NCI-H1105 treated with DMSO at 0.1 percent for 48 hours (cell line): ENCODE data around the gene WWTR1.
A peak's percentile ranks its signal among the peaks of the same experiment; 100 is the strongest.

Experiments used
- DNase-seq: peaks from one replicate; lab custom pipeline; 2025; lab: John Stamatoyannopoulos, UW

WWTR1 gene

DNA sequence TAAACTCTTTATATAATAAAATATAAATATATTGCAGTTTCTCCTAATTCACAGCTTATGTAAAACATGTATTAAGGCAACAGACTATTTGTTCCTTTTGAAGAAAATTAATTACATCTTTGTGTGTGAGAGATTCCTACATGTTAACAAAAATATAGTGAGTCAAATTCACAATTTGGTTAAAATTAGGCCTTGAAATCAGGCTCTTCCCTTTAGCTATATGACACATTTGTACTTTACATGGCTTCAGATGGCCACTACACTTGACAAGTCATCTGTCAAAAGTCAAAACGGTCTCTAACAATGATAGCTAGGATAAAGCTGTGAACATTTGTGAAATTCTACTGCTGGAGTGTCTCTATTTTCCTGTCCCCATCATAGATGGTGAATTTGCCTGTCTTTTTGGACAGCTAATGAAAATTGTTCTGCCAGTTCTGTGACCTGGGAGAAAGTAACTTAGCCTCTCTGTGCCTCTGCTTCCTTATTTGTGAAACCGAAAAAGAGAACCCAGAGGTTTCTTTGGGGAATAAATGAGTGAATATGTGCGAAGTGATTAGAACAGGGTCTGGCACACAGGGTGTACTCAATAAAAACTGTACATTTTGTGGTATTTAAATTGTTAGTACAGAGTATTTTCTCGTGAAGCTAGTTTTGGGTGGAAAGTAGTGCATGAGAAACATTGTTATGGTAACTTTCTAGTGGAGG is 159.7 kb downstream of the WWTR1 start:
- no peak for DNase-seq

GRCh38 chr3:149496891-149497290 is 160.9 kb downstream of the WWTR1 start:
- DNase-seq, result no peak

DNA sequence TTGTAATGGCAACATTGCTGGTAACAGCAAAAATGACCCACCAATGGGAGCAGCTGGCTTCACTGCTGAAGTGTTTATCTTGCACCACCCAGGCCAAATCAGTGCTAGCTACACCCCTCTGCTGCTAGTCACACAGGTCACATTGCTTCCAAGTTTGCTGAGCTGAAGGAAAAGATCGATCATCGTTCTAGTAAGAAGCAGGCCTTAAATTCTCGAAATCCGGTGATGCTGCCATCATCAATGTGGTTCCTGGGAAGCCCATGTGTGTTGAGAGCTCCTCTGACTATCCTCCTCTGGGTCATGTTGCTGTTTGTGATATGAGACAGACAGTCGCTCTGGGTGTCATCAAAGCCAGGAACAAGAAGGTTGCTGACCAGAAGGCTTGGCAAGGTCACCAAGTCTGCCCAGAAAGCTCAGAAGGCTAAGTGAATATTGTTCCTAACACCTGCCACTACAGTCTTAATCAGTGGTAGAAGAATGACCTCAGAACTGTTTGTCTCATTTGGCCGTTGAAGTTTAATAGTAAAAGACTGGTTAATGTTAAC is 162.2 kb downstream of the WWTR1 start:
- no peak for DNase-seq

DNA sequence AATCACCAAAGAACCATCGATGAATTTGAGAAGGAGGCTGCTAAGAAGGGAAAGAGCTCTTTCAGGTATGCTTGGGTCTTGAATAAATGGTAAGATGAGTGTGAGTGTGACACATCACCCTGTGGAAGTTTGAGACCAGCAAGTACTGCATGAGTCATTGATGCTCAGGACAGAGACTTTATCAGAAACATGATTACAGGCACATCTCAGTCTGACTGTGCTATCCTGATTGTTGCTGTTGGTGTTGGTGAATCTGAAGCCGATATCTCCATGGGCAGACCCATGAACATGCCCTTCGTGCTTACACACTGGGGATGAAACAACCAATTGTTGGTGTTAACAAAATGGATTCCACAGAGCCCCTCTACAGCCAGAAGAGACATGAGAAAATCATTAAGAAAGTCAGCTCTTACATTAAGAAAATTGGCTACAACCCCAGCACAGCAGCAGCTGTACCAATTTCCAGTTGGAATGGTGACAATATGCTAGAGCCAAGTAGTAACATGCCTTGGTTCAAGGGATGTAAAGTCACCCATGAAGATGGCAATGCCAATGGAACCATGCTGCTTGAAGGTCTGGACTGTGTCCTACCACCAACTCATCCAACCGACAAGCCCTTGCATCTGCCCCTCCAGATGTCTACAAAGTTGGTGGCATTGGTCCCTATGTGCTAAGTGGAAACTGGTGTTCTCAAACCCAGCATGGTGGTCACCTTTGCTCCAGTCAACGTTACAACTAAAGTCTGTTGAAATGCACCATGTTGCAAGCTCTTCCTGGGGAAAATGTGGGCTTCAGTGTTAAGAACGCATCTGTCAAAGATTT is 162.9 kb downstream of the WWTR1 start:
- DNase-seq, result no peak

GRCh38 chr3:149494022-149494758 is 163.6 kb downstream of the WWTR1 start:
- DNase-seq, result peak; percentile 20

DNA sequence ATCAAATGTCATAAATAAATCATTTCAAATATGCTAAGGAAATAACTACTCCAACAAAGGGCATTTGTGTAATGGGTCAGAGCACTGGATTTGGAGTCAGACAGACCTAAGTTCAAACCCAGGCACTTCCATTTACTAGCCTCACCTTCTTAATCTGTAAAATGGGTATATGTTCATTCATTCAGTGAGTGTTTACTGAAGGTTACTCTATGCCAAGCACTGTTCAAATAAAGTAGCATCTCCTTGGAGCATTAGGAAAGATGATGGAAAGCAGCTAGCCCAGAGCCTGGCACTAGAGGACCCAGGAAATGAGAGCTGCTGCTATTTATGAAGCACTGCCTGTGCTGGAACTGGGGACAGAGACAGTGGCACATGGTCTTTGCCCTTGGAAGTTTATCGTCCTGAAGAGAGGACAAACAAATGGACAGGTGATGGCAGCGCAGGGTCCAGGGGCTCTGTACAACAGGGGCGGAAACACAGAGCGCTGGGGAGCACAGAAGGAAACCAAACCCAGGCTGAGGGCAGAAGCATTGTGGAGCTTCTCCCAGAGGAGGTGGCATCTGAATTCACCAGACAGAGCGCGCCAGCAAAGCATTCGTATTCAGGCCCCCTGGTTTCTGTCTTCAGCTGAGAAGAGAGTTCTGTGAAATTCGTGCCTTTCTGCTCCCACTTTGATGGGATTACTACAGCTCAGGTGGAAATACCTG is 164.4 kb downstream of the WWTR1 start:
- DNase-seq, result no peak

DNA sequence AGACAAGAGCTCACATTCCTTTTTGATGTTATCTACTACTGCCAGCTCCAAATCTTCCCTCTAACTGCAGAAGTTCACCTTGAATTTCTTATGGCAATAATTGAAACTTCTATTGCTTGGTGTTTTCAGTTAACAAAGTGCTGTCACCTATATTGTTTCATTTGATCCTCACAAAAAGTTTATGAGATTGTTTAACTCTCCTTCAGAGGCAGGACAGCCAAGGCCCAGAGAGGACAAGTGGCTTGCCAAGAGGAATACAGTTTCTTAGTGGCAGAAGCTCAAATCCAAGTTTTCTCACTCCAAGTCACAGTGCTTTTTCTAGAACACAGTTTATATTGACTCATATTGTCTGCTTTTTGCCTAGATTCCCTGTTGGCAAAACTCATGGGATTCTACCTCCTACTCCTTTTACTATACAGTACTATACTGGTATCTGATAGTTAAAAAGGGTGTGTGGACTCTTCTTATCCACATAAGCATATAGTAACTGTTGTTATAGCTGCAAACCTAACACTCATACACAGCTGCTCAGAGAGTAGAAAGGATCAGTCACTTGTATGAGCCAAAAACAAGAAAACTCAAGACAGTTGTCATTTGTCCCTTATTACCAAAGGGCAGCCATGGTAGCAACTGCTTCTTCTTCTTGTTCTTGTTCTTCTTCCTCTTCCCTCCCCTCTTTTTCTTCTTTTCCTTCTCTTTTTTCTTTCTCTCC is 167.4 kb downstream of the WWTR1 start:
- no peak for DNase-seq

DNA sequence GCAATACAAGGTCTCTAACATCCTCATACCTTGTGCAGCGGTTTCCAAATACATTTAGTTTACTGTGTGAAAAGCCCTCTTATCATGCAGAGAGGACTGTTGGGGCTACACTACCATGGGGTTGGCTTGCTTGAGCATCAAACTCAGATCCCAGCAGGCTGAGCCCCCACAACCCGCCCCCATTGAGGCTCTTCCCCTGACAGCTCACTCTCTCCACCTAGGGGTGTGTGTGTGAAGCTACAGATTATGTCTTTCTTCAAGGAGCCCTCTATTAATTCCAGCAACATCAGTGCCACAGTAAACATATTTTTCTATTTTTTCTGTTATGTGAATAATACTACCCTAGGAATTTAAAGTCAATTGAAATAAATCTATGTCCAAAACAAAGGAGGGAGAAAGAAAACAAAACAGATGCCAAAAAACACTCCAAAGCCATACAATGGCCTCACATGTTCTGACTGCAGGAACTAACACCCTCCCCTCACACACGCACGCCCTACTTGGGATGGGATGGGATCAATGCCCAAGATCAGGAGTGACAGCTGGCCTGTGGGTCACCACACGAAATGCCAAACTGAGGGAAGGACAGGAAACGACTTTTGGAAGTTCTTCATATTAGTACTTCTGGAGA is 168.7 kb downstream of the WWTR1 start:
- DNase-seq, result no peak

DNA sequence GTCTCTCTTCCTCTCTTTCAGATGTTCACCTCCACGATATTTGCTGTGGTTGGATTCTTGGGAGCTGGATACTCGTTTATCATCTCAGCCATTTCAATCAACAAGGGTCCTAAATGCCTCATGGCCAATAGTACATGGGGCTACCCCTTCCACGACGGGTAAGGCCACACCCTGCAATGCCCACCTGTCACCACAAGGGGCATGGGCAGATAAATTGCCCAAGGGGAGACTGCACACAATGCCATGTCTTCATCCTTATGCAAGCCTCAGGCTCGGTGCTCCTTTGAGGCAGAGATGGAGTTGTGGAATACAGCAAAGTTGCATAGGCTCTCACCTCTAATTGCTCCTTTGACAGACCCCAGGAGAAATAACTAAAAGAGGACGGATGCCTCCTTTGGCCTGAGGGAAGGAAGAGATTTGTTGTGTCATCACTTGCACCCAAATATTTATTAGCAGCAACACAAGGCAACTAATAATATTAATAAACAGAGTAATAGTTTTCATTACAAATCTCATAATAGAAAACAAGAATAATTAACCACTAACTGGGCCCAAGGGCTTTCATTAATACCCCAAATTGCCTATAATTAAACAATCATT is 170.1 kb downstream of the WWTR1 start:
- DNase-seq, result no peak

DNA sequence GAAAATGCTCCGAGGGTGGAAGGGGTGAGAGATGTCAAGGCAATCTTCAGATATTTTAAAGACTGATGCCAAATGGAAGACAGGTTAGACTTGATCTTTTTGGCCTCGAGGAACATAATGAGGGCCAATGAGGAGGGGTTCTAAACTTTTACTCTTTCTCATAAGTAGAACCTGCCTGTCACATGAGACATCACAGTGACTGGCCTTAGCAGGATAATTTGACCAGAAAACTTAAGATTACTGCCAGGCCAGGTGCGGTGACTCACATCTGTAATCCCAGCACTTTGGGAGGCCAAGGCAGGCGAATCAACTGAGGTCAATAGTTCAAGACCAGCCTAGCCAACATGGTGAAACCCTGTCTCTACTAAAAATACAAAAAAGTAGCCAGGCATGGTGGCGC is 171.1 kb downstream of the WWTR1 start:
- DNase-seq, result no peak

DNA sequence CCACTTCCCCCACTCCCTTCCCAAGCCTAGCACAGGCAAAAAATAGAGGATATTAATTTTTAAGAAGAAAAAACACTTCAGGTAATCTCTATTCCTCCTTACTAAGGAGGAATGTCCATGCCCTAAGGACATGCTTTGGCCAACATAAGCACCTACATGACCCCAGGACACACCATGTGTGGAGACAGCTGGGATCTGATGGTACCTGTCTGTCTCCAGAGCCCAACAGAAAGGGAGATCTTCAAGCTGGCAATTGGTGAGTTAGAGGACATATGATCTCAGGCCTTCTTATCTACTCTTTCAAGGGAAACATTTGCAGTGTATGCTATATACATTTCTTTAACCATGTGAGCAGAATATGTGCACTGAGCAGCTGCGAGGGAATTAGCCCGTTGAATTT is 176.3 kb downstream of the WWTR1 start:
- no peak for DNase-seq

- DNase-seq, result no peak
Measured at GRCh38 chr3:149481056-149481455, 176.8 kb downstream of the WWTR1 start.

- DNase-seq, result peak; percentile 55
Measured at GRCh38 chr3:149480326-149481017, 177.4 kb downstream of the WWTR1 start.

GRCh38 chr3:149479621-149480325 is 178.1 kb downstream of the WWTR1 start:
- DNase-seq, result no peak

DNA sequence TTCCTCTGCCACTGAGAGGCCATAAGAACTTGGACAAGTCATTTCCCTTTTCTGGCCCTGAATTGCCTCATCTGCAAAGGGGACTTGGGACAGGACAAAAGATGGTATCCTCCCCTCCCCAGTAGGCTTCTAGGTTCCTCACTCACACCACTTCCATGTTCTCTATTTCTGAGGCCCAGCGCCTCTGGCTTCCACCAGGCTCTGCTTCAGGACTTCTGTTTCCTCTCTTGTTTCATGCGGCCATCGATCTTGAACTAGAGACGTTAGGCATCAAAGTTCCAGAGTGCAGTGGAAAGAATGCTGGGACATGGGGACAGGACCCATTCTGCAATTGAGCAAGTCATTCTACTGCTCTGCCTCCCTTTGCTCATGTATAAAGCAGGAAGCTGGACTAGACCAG is 181.6 kb downstream of the WWTR1 start:
- no peak for DNase-seq

DNA sequence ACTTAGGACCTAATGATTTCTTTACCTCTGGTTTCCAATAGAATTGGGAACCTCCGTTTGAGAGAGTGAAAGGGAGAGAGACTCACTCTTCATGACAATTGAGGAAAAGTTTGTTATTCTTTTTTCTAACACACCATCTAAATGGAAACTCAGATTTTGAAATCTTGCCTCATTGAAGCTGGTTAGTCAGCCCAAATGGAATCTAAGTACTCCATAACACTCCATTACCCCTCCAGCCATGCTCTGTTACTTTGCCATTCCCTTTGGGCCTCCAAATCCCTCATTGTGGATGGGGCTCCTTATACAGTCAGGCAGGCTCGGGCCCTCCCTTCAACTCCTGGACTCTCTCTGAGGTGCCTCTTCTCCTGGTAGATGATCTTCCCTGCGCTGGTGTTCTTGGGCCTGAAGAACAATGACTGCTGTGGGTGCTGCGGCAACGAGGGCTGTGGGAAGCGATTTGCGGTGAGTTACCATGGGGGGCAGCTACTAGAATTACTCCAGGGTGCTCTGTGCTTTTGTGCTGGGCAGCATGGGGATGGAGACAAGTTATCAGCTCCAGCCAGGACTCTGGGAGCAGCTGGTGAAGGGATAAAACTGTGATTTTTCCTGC is 182.3 kb downstream of the WWTR1 start:
- DNase-seq, result no peak

DNA sequence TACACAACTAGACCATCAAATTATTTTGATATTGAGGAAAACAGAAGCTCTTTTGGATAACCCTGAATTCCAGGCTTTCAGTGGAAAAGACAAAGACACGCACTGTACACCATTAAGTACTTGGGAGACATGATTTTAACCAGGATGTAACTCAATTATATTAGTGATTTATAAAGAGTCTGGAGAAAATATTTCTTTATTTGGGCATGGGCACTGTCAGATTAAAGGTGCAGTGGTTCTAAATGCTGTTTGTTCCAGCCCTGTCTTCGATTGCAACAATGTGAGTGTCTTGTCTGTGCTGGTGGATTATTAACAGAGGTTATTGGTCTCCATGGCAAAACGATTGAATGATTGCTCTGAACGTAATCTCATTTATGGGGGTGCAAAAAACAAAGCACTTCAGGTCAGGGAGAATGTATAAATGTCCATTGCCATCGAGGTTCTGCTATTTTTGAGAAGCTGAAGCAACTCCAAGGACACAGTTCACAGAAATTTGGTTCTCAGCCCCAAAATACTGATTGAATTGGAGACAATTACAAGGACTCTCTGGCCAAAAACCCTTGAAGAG is 183.5 kb downstream of the WWTR1 start, which contains the start of gene TM4SF4:
Gene TM4SF4, plus strand, starts transcription at position 448 of the 568 bp plus-strand sequence. CDS start 181 bp downstream, outside the sequence.
- DNase-seq, result no peak
